ENCODE results near the gene SDK1. TPM values are rescaled to one million over a fixed set of nuclear protein-coding genes. Genes with fewer than 3 reads are reported as not detected.

The SDK1 gene
- total RNA-seq, 1 experiment from 2014 or later = 9.3 TPM

DNA sequence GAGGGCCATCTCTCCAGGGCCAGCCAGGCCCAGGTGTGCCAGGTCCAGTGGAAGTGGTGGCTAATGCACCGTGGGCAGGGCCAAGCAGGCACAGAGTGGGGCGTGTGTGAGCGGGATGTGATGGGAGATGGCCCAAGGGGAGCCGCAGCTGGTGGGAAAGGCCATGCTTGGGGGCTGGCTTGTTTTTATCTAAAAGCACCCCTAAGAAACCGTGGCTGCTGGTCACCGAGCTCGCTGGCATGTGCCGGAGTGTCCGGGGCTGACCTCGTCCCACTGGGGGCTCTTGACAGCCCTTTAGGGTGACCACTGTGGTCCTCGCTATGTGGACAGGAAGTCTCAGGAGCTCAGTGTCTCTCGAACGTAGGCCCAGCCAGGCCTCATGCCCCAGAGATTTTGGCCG, 798.6 kb downstream of the SDK1 start:
- no peaks in the 10 kb centered on the region; the same call in 1 of the 2 replicates for H3K27me3 Mint-ChIP-seq (ENCODE audit: low read depth)

More for the DNA sequence above, 798.6 kb downstream of the SDK1 start:
- no peak for DNase-seq (ENCODE audit: low spot score)
- ATAC-seq = no peak
- TF ChIP-seq JUN (CRISPR knock-in tag; IDR thresholded peaks at IDR 0.05) = no peak
- TF ChIP-seq, protein P1, sequence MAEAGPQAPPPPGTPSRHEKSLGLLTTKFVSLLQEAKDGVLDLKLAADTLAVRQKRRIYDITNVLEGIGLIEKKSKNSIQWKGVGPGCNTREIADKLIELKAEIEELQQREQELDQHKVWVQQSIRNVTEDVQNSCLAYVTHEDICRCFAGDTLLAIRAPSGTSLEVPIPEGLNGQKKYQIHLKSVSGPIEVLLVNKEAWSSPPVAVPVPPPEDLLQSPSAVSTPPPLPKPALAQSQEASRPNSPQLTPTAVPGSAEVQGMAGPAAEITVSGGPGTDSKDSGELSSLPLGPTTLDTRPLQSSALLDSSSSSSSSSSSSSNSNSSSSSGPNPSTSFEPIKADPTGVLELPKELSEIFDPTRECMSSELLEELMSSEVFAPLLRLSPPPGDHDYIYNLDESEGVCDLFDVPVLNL (CRISPR knock-in tag; IDR thresholded peaks at IDR 0.05; ENCODE audit: borderline replicate concordance, low read depth) = no peak
- TF ChIP-seq SMAD4 (CRISPR knock-in tag; IDR thresholded peaks at IDR 0.05) = no peak
- TF ChIP-seq ZBTB21 (CRISPR knock-in tag; IDR thresholded peaks at IDR 0.05; ENCODE audit: borderline replicate concordance) = no peak
- TF ChIP-seq, protein P2, sequence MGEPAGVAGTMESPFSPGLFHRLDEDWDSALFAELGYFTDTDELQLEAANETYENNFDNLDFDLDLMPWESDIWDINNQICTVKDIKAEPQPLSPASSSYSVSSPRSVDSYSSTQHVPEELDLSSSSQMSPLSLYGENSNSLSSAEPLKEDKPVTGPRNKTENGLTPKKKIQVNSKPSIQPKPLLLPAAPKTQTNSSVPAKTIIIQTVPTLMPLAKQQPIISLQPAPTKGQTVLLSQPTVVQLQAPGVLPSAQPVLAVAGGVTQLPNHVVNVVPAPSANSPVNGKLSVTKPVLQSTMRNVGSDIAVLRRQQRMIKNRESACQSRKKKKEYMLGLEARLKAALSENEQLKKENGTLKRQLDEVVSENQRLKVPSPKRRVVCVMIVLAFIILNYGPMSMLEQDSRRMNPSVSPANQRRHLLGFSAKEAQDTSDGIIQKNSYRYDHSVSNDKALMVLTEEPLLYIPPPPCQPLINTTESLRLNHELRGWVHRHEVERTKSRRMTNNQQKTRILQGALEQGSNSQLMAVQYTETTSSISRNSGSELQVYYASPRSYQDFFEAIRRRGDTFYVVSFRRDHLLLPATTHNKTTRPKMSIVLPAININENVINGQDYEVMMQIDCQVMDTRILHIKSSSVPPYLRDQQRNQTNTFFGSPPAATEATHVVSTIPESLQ (CRISPR knock-in tag; IDR thresholded peaks at IDR 0.05) = no peak
- no peak for TF ChIP-seq ZNF532 (CRISPR knock-in tag; IDR thresholded peaks at IDR 0.05; ENCODE audit: borderline replicate concordance)
- TF ChIP-seq TEAD4 (CRISPR knock-in tag; IDR thresholded peaks at IDR 0.05) = no peak
- no peak for TF ChIP-seq NR3C1 (CRISPR knock-in tag; conservative IDR thresholded peaks at IDR 0.05; ENCODE audit: low read depth)
- TF ChIP-seq FOXP4 (CRISPR knock-in tag; IDR thresholded peaks at IDR 0.05) = no peak
- no peak for TF ChIP-seq MYBL2 (CRISPR knock-in tag; IDR thresholded peaks at IDR 0.05)
- TF ChIP-seq ZNF263 (CRISPR knock-in tag; IDR thresholded peaks at IDR 0.05; ENCODE audit: low read depth) = no peak
- no peak for TF ChIP-seq TP53 (CRISPR knock-in tag; IDR thresholded peaks at IDR 0.05)
- TF ChIP-seq, protein P3, sequence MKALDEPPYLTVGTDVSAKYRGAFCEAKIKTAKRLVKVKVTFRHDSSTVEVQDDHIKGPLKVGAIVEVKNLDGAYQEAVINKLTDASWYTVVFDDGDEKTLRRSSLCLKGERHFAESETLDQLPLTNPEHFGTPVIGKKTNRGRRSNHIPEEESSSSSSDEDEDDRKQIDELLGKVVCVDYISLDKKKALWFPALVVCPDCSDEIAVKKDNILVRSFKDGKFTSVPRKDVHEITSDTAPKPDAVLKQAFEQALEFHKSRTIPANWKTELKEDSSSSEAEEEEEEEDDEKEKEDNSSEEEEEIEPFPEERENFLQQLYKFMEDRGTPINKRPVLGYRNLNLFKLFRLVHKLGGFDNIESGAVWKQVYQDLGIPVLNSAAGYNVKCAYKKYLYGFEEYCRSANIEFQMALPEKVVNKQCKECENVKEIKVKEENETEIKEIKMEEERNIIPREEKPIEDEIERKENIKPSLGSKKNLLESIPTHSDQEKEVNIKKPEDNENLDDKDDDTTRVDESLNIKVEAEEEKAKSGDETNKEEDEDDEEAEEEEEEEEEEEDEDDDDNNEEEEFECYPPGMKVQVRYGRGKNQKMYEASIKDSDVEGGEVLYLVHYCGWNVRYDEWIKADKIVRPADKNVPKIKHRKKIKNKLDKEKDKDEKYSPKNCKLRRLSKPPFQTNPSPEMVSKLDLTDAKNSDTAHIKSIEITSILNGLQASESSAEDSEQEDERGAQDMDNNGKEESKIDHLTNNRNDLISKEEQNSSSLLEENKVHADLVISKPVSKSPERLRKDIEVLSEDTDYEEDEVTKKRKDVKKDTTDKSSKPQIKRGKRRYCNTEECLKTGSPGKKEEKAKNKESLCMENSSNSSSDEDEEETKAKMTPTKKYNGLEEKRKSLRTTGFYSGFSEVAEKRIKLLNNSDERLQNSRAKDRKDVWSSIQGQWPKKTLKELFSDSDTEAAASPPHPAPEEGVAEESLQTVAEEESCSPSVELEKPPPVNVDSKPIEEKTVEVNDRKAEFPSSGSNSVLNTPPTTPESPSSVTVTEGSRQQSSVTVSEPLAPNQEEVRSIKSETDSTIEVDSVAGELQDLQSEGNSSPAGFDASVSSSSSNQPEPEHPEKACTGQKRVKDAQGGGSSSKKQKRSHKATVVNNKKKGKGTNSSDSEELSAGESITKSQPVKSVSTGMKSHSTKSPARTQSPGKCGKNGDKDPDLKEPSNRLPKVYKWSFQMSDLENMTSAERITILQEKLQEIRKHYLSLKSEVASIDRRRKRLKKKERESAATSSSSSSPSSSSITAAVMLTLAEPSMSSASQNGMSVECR (CRISPR knock-in tag; IDR thresholded peaks at IDR 0.05; ENCODE audit: borderline replicate concordance) = no peak
- POLR2A ChIA-PET = no interaction called here
- CTCF ChIA-PET = interaction anchor here (1.7 kb wide), 1 partner anchor 8 kb away, joined by 3 read pairs; no protein-coding TSS in a partner anchor
- Mint-ChIP-seq H3K27ac (no peak overlapping the region), H3K9me3 (peaks cover 3% of the 10 kb centered on the region; the same call in 1 of the 2 replicates), H3K4me3 (no peak overlapping the region), H3K36me3 (no peaks in the 10 kb centered on the region), H3K4me1 (peaks cover 7% of the 10 kb centered on the region)

Measured in WTC11 (cell line).